D721Med (cell line): ENCODE data around the gene ZDHHC14.

ENCODE experiments used
- DNase-seq: peaks from one replicate; pipeline ENCODE4 v3.0.0; 2011; ENCODE audit warnings: low spot score; ENCODE audit not compliant: insufficient read length
- FAIRE-seq: peaks from 2 replicates; lab custom pipeline; 2011; peaks lifted over from hg19 to GRCh38; lab: Jason Lieb, UNC
- CTCF ChIP-seq: IDR thresholded peaks from 2 replicates; pipeline ENCODE4 v1.5.1; 2012; ENCODE audit warnings: mild to moderate bottlenecking, control low read depth; ENCODE audit not compliant: insufficient read depth; ENCODE audit errors: missing control alignments

ZDHHC14 gene

DNA sequence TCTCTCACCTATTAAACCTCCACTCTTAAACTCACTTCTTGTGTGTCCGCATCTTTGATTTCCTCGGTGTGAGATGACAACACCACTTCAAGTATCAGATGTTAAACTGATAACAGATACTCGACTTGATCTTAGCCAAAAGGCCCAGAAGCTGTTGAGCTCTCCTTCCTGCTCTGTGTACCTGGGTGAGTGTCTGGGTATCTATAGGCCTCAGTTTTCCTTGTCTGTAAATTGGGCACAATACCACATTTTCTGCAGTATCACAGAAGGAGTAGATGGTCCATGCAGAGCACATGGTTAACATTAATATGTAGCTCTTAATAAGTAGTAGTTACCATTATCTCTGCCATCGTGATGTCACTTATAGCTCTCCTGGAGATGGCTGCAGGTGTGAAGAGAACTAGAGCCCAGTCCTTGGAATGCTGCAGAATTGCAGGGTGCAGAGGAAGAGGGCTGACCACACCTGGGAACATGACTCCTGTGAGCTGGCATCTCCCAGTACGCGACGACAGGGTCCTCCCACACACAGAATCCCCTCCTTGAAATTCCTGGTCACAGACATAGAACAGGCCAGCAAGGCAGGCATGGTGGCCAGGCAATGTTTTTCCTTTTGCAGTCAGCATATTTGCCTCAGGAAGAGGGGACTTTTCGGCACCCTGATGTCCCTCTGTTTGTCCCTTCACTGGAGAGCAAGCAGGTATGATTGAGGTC, 331.8 kb downstream of the ZDHHC14 start:
- TF ChIP-seq CTCF = no peak
- FAIRE-seq (no peak), DNase-seq (no peak)

GRCh38 chr6:157713451-157714152, 332.6 kb downstream of the ZDHHC14 start:
- FAIRE-seq (no peak), DNase-seq (no peak)
- no peak for TF ChIP-seq CTCF

DNA sequence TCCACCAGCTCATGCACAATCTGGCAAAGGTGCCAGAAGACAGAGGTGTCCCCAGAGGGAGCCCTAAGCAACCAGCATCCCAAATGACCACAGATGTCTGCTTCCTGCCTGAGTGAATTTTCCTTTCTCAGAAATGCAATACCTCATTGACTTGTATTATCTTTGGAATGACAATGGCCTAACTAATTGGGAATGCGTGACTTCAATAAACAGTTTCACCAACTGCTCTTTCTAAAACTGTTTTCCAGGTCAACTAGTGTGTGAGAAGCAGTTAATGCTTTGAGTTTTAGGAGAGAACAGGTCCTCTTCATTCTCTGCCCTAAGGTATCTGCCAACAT, 333.1 kb downstream of the ZDHHC14 start:
- TF ChIP-seq CTCF = no peak

GRCh38 chr6:157715728-157716164, 334.8 kb downstream of the ZDHHC14 start:
- TF ChIP-seq CTCF = no peak
- no peak for FAIRE-seq
- no peak for DNase-seq

More for the DNA sequence above, 333.1 kb downstream of the ZDHHC14 start:
- DNase-seq (no peak), FAIRE-seq (no peak)

DNA sequence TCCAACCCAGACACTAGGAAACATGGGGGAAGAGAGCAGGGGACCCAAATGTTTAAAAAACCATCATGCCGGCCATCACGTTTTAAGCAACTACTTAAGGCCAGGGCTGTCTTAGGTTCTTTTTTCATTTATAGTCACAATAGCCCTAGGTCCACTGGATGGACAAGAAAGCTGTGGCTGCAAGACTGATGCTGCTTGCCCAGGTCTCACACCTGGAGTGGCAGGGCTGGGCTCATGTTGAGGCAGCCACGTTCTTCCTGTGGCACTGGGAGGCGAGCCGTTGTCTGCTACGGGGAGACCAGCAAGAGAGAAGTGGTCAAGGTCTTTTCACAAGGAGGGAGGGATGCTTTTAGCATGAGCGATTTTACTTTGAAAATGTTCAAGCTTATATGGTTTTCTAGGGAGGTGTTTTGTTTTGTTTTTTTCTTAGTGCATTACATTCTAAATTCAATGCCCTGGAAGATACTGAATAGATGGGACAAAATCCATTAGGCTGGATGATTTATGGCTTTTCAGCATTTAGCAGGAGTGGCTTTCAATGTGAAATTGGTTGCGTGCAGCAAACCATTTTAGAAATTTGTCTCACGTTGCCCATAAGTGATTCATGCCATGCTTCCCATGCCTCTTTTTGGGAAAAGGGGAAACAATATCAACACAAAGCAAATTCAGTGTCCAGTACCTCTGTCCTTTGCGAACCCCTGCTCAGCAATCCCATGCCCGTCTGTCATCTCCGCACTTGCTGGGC, 335.4 kb downstream of the ZDHHC14 start:
- no peak for TF ChIP-seq CTCF
- FAIRE-seq (no peak), DNase-seq (no peak)

DNA sequence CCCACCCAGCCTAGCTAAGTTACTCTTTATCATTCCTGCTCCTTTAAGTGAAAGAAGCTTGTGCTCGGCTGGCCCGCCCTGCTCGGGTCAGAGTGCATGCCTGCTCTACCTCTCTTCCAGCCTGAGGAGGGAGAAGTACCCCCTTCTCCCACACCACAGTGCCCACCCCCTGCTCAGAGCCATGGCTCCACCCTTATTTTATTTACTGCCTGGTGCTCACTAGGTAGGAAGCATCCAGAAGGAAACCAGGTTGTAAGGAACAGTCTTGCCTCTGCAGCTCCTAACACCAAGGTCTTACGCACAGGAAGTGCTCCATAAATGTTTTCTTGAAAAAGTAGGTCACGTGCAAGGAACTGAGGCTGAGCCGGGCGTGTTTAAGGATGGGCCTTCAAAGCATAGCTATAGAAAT, 336.4 kb downstream of the ZDHHC14 start:
- no peak for DNase-seq
- no peak for TF ChIP-seq CTCF
- FAIRE-seq = no peak
